GM18505 (cell line): ENCODE data around the gene CRTC1.

Experiments used
- ATAC-seq: cut with Tn5 transposase; IDR thresholded peaks from one replicate; pipeline ENCODE4 v1.9.1; 2021; ENCODE audit not compliant: unreplicated experiment
- POLR2A ChIP-seq: IDR thresholded peaks from 4 replicates; pipeline ENCODE4 v1.6.1; 2011; ENCODE audit warnings: borderline replicate concordance; ENCODE audit not compliant: insufficient read depth, insufficient read length; ENCODE audit errors: extremely low read depth

Gene CRTC1

DNA sequence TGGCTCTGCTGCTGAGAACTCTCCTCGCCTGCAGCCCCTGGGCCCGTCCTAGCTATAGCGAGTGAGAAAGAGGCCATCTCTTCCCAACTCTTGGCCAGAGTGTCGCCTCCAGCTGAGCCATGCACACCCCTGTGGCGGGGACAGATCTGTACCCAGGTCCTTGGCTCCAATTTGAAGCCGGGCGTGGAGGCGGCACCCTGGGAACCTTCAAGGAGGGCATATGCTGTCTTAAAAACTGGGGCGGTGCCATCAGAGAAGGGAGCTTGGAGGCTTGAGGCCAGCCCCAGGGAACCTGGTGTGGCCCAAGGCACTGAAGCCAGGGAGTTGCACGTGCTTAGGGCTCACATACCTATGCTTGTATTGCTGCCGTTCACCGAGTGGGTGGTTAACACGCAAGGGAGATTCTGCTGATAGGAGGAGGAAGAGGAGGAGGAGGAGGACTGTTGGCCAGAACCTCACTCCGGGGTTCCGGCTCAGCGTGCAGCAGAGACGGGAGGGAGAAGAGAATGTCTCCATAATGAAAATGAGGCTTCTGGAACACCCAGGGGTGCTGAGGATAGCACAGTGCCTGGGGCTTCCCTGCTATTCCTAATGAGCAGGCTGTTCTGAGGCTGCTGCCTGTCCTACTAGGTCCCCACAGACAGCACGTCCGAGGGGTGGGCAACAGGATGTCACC is 67.0 kb downstream of the CRTC1 start:
- no peak for TF ChIP-seq POLR2A
- ATAC-seq: no peak

DNA sequence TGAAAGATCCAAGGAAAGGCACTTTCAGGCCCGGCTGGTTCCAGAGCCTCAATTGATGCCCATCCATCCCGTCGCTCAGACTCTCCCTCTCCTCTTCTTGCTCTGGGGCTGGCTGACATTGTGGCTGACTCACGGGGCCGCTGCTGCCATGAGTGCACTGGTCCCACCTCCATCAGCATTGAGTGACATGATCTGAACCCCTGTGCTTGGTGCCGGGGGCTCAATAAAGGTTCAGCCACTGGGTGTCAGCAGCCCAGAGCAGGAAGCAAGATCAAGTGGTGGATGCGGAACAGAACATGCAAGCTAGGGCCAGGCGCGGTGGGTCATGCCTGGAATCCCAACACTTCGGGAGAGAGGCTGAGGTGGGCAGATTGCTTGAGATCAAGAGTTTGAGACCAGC is 68.1 kb downstream of the CRTC1 start:
- no peak for ATAC-seq
- TF ChIP-seq POLR2A: no peak

DNA sequence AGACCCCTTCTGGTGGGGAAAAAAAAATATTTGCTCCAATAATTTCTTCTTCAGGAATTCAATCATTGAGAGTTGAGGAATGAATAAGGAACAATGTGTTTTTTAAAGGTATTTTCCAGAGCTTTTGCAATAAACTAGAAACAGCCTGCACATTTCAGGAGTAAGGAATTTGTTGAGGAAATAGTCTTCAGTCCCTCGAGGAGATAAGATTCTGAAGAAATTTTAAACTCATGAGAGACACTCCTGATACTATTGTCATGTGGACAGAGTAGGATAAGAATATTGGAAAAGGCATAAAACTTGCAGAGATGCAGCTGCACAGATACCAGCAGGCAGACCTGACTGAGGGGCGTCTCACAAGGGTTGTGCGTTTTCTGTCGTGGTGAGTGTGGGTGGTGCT is 71.0 kb downstream of the CRTC1 start:
- ATAC-seq: no peak
- no peak for TF ChIP-seq POLR2A

DNA sequence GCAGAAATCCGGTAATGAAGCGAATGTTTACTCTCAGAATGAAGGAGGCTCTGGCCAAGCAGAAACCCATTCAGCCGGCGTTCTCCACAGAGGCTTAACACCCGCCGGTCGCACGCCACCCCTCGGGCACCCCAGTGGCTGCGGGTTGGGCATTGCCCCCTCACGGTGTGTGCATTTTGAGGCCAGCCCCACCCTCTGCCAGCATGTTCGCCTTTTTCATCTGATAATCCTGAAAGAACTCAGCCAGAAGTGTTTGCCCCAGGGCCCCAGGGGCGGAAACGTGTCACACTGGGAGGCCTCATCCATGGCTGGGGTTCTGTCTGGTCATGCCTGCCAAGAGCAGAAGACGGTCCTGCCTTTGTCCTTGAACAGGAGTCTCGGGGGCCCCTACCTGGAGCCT is 73.4 kb downstream of the CRTC1 start:
- no peak for ATAC-seq
- TF ChIP-seq POLR2A: no peak

DNA sequence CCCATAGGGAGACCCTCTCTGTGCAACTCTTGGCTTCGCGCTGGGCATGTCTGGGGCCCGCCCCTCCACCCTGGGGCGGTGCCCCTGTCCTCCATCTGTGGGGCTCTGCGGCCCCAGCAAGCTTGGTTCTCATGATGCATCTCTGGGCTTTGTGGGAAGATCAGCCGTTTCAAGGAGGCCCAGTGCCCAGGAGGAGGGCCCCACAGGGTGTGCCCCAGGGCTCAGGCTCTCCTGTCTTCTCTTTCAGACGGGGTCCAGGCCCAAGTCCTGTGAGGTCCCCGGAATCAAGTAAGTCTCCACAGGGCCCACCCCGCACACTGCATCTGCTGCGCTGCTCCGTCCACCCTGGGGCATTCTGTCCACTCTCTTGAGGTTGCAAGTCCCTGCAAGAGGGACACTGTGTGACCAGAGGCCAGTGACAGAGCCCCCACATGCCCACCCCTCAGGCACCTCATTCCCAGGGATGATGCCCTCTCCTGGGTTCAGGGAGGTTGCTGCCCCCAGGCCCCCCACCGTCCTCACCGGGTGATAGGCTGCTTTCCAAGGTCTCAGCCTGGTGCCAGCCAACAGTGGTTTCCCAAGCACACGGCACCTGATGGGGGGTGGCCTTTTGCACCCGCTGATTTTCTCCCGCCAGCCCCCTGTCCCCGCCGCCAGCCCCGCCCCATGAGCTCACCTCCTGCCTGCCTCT is 76.0 kb downstream of the CRTC1 start:
- no peak for TF ChIP-seq POLR2A
- ATAC-seq: no peak

DNA sequence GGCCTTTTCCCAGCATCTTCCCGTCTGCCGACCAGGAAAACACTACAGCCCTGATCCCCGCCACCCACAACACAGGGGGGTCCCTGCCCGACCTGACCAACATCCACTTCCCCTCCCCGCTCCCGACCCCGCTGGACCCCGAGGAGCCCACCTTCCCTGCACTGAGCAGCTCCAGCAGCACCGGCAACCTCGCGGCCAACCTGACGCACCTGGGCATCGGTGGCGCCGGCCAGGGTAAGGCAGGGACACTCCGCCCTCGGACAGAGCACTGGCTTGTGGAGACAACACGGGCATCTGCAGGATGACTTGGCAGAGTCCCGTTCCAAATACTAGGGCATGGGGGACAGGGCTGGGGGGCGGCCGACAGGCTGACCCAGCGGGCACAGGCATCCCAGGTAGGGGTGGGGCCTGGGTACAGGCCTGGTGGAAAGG is 76.5 kb downstream of the CRTC1 start:
- no peak for TF ChIP-seq POLR2A
- ATAC-seq: no peak

DNA sequence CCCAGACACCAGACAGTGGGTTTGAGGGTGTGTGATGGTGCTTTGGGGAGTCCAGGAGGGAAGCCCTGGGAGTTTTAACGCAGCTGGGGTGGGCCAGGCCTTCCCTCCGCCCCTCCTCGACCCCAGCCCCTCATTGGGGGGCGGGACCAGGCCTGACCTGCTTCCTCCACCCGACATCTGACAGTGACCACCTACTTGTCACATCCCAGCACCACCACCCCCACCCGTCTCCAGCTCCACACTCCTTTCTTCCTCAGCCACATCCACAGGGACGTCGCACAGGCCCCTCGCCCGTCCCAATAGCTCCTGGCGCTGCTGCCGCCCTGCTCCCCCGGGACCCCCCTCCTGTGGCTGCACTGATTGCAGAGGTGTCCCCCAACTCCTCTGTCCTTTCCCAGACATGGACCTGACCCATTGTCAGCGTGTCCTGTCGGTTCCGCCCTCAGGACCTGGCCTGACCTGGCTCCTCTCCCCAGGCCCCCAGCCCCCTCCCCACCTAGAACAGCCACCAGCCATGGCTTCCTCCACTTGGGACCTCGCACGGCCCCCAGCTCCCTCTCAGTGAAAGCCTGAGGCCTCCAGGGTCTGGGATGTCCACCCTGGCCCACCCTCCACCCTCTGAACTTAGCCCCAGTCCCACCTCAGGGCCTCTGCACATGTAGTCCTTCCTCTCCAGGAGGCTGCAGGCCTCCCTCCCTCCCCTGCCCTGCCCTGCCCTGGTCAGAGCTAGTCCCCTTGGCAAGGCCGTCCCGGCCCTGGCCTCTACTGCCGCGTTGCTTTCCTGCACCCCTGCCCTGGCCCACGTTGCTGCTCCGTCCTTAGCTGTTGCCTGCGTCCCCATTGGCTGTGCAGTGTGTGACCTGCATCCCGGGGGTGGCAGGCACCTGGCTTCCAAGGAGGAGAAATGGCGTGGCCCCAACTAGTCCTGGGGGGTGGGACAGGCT is 77.2 kb downstream of the CRTC1 start:
- ATAC-seq: no peak
- TF ChIP-seq POLR2A: no peak

DNA sequence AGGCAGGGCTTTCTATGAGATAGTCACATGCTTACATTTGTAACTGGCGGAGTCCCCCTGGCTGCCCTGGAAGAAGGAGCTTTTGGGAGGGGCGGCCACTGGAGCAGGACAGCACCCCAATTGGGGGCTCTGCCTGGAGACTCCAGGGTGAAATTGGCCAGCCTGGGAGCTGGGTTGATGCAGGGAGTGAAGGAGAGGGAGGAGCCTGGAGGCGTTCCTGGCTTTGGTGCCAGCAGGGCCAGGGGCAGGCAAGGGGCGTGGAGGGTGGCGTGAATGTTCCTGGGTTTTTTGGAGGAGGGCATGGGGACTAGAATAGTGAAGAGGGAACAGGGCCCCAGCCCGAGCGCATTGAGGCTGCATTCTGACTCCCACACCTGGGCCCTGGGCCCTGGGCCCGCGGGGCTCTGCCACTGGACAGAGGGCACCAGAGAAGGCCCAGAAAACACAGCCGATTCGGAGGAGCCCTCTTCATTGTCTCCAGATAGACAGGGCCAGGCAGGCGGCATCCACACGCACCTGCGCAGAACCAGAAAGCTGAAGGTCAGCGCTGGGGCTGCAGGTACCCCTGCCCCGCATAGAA is 78.1 kb downstream of the CRTC1 start:
- no peak for TF ChIP-seq POLR2A
- ATAC-seq: no peak

DNA sequence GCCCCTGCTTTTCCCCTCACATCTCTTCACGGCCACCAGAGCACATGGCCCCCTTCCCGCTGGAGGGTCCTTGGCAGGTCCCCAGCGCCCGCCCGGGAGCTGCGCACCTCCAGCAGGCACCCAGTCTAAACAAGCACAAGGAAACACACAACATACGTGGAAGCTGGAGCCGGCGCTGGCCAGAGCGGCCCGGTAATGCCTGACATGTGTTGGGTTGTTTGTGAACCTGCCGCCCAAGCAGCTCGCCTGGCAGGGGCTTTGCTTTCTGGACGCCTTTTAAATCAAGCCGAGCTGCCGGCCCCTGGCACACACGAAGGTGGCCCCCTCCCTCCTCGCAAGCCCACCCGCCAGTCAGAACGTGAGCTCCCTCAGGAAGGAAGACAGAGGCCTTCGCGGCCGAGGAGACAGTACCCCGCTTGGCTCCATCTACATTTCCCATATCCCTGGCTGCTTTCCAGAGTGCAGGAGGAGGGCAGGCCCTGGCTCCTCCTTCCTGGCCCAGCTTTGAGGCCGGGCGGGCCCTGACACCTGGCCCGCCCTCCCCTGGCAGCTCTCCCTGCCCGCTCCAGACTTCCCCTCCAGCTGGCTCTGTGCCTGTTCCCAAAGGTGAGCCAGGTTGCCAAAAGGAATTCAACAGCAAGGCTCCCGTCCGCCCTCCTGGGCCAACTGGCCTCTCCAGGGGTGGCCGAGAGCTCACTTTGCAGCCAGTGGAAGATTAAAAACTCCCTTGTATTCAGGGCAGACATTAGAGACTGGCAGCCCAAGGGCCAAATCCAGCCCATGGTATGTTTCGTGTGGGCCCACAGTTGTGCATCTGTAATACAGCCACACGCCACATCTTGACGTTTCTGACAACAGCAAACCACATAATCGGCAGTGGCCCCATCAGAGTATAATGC is 78.9 kb downstream of the CRTC1 start:
- ATAC-seq: no peak

DNA sequence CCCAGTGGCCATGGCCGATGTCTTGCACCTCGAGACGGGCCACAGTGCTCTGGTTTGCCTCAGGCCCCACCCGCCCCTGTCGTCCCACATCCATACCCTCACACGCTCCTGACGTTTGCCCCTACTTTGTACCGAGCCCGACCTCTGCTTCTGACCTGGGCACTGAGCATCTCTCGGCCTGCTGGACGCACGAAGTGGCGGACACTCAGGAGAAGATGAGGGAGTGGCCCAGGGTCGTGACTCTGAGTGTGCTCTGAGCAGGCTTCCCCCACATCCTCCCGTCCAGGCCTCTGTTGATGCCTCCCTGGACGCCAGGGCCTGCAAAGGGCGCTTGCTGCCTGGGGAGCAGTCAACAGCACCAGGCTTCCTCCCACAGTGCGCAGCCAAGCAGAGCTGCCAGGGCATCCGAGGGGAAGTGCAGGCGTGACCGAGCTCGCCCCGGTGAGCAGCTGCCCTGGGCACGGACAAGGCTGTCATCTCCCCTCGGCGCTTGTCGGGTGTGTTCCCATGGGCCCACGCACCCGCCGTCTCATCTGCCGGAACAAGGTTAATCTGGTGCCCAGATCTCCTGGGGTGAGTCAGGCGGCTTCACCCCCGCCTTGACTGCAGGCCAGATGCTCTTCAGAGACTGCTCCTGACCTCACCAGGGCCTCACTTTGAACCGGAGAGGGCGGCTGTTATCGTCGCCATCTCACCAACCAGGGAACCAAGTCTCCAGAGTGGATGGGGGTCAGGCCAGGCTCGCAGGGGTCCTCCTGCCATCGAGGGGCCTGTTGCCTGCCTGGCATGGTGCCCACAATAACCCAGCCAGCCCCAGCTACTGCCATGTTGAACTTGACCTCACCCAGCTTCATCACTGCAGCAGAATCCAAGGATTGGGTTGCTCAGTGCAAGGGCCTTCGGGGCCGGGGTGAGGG is 80.5 kb downstream of the CRTC1 start:
- no peak for ATAC-seq
- TF ChIP-seq POLR2A: no peak

More for the DNA sequence above, 78.9 kb downstream of the CRTC1 start:
- no peak for TF ChIP-seq POLR2A

DNA sequence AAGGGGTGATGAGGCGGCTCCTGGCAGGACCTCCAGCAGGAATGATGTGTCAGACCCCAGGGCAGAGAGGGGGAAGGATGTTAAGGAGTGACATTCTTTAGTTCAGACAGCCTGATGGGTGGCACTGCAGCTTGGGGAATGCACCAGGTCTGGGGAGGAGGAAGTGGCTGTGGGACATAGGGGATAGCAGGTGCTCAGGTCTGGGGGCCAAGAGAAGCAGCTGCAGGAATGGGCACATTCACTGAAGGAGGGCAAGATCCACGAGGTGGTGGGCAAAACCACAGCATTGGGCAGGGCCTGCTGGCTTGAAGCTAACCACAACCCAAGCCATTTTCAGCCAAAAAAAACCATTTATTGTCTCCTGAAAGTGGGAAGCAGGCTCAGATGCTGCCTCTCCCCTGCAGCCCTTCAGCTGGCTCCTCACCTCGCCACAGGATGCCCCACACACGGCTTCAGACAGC is 81.1 kb downstream of the CRTC1 start:
- TF ChIP-seq POLR2A: no peak
- ATAC-seq: no peak
